AG04450 (cell line): ENCODE data around the gene KCNH1. TPM values are rescaled to one million over a fixed set of nuclear protein-coding genes. Genes with fewer than 3 reads are reported as not detected.

Experiments
- CTCF ChIA-PET: fragments of 300-600, 350-600 bp; formaldehyde crosslinking; extraction: SDS; loops from one replicate; lab custom pipeline; 2022; ENCODE audit warnings: antibody characterized with exemption, inconsistent platforms; lab: Charles Lee
- POLR2A ChIA-PET: fragments of 350-600 bp; formaldehyde crosslinking; extraction: SDS; loops from one replicate; lab custom pipeline; 2021; ENCODE audit warnings: antibody characterized with exemption, inconsistent platforms; lab: Yijun Ruan, JAX
- DNase-seq: peaks from one replicate; pipeline ENCODE4 v3.0.0-alpha.2; 2011; ENCODE audit warnings: low read depth, low spot score
- H3K27ac ChIP-seq: one replicate; pipeline ENCODE4 v1.5.1; 2012; ENCODE audit warnings: low read depth, low read length, control low read depth
- H3K27me3 ChIP-seq: one replicate; pipeline ENCODE4 v1.6.0; 2012; ENCODE audit warnings: low read length; ENCODE audit not compliant: control insufficient read depth, insufficient read depth
- H3K4me3 ChIP-seq: 2 replicates; pipeline ENCODE4 v1.5.1; 2011; ENCODE audit warnings: mild to moderate bottlenecking, low read depth, low read length, control low read depth
- H3K9me3 ChIP-seq: 2 replicates; pipeline ENCODE4 v1.5.1; 2012; ENCODE audit warnings: low read length; ENCODE audit not compliant: control insufficient read depth, insufficient read depth
- CTCF ChIP-seq: IDR thresholded peaks from 2 replicates; pipeline ENCODE4 v1.5.1; 2011; ENCODE audit warnings: low read depth, low read length, control low read depth, inconsistent platforms
- polyA plus RNA-seq: library from polyadenylated mRNA; depleted of rRNA; stranded (reverse); fragments of >200 nt; gene quantifications from 2 replicates; pipeline ENCODE4 v1.2.3, GENCODE V29; 2011

The KCNH1 gene
- polyA plus RNA-seq, 1 experiment, result 0.31 TPM

- no peak for DNase-seq
- CTCF ChIA-PET, result no interaction called here
- H3K27ac ChIP-seq, result no peak overlapping the region
- no peaks in the 10 kb centered on the region for H3K9me3 ChIP-seq
- no peak overlapping the region for H3K4me3 ChIP-seq
- no peak for TF ChIP-seq CTCF
- POLR2A ChIA-PET, result no interaction called here
- no peaks in the 10 kb centered on the region for H3K27me3 ChIP-seq
These were observed 228.5 kb downstream of the KCNH1 start for GRCh38 chr1:210905365-210905904.

GRCh38 chr1:210901981-210902770 is 231.8 kb downstream of the KCNH1 start:
- no peak for DNase-seq
- Histone ChIP-seq H3K9me3 (no peaks in the 10 kb centered on the region), H3K4me3 (no peak overlapping the region), H3K27ac (no peak overlapping the region), H3K27me3 (no peaks in the 10 kb centered on the region)
- CTCF ChIA-PET, result interaction anchor here (0.6 kb wide), 1 partner anchor 252 kb away, joined by 3 read pairs; no protein-coding TSS in a partner anchor
- POLR2A ChIA-PET, result no interaction called here
- no peak for TF ChIP-seq CTCF

- ChIA-PET CTCF (no interaction called here), POLR2A (no interaction called here)
- DNase-seq, result no peak
- H3K27ac ChIP-seq, result no peak overlapping the region
- H3K4me3 ChIP-seq, result no peak overlapping the region
- no peak for TF ChIP-seq CTCF
- H3K27me3 ChIP-seq, result no peaks in the 10 kb centered on the region
- no peaks in the 10 kb centered on the region for H3K9me3 ChIP-seq
These were observed 233.1 kb downstream of the KCNH1 start for GRCh38 chr1:210900820-210901219.

GRCh38 chr1:210900079-210900478 is 233.9 kb downstream of the KCNH1 start:
- POLR2A ChIA-PET, result no interaction called here
- Histone ChIP-seq H3K9me3 (no peaks in the 10 kb centered on the region), H3K4me3 (no peak overlapping the region), H3K27me3 (no peaks in the 10 kb centered on the region), H3K27ac (no peak overlapping the region)
- TF ChIP-seq CTCF, result no peak
- DNase-seq, result no peak
- CTCF ChIA-PET, result interaction anchor here (0.5 kb wide), 1 partner anchor 348 kb away, joined by 4 read pairs; no protein-coding TSS in a partner anchor

GRCh38 chr1:210899676-210900075 is 234.3 kb downstream of the KCNH1 start:
- H3K27ac ChIP-seq, result no peak overlapping the region
- TF ChIP-seq CTCF, result no peak
- ChIA-PET POLR2A (no interaction called here), CTCF (interaction anchor here (0.5 to 0.6 kb wide), 2 partner anchors 235 to 349 kb away, joined by 3 to 4 read pairs; partner anchors contain the start of gene KCNH1)
- no peaks in the 10 kb centered on the region for H3K27me3 ChIP-seq
- H3K9me3 ChIP-seq, result no peaks in the 10 kb centered on the region
- H3K4me3 ChIP-seq, result no peak overlapping the region
- no peak for DNase-seq
